Upper lobe of right lung (tissue), 1 donor: ENCODE results near the gene PNLIP. TPM values are rescaled to one million over a fixed set of nuclear protein-coding genes. Genes with fewer than 3 reads are reported as not detected.

Experiments used
- ATAC-seq: fragments of 200-7000 bp; cut with Tn5 transposase; one replicate; pipeline ENCODE4 v1.9.1; 2020; ENCODE audit warnings: mild to moderate bottlenecking, moderate library complexity
- DNase-seq: peaks from one replicate; pipeline ENCODE4 v3.0.0-alpha.2; 2020
- H3K27ac ChIP-seq: fragments of 200-600 bp; one replicate; pipeline ENCODE4 v1.8.0; 2022
- H3K27me3 ChIP-seq: fragments of 200-600 bp; one replicate; pipeline ENCODE4 v1.8.0; 2022; ENCODE audit warnings: mild to moderate bottlenecking
- H3K36me3 ChIP-seq: fragments of 200-600 bp; one replicate; pipeline ENCODE4 v1.8.0; 2022
- H3K4me1 ChIP-seq: fragments of 200-600 bp; one replicate; pipeline ENCODE4 v1.8.0; 2022
- H3K4me3 ChIP-seq: fragments of 200-600 bp; one replicate; pipeline ENCODE4 v1.8.0; 2022; ENCODE audit warnings: mild to moderate bottlenecking
- H3K9me3 ChIP-seq: fragments of 200-600 bp; one replicate; pipeline ENCODE4 v1.8.0; 2022
- intact Hi-C: fragments of 100-400 bp; cut with DNase I; formaldehyde crosslinking; loops from one replicate; pipeline ENCODE4 v1.11.0; 2022
- long read RNA-seq: library from polyadenylated mRNA; unstranded; transcript quantifications from one replicate; pipeline ENCODE4 v2.0.0, GENCODE V29; 2021
- total RNA-seq: library from RNA; stranded (reverse); fragmentation: NEBNext Ultra II Directional; extraction: Animal tissue kit (Norgen Biotek cat#: 25700); gene quantifications from one replicate; pipeline ENCODE4 v1.2.1, GENCODE V29; 2021
- TF ChIP-seq, protein P1 (sequence below): fragments of 200-600 bp; IDR thresholded peaks from one replicate; pipeline ENCODE4 v1.8.0; 2022; ENCODE audit warnings: antibody characterized with exemption
- donor health status: DM: no; HTN: yes; CAD: no; lungs with severe emphysema.

PNLIP gene
- not detected for total RNA-seq
- long read RNA-seq = 0 reads

DNA sequence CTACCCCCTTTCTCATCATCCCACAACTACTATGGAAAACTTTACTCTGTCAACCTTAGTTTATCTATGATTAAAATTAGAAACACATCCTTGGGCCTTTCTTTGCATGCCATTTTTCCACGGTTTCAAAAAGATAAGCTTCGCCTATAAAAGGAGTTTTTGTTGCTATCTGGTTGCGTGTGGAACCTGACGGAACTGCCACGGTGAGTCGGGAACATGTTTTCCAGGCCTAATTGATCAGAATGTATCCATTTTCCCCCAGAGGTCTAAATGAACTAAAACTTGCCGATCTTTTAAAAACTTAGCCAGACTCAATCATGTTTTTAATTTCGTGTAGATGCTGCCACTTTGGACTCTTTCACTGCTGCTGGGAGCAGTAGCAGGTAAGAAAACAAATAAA lies at the start of gene PNLIP:
TSS of gene PNLIP (plus strand) at position 176 of the 400 bp plus-strand sequence. CDS start at position 338, 162 bp downstream.
- intact Hi-C loops = no loop called here
- H3K36me3 ChIP-seq = no peaks in the 10 kb centered on the region
- TF ChIP-seq, protein P1, sequence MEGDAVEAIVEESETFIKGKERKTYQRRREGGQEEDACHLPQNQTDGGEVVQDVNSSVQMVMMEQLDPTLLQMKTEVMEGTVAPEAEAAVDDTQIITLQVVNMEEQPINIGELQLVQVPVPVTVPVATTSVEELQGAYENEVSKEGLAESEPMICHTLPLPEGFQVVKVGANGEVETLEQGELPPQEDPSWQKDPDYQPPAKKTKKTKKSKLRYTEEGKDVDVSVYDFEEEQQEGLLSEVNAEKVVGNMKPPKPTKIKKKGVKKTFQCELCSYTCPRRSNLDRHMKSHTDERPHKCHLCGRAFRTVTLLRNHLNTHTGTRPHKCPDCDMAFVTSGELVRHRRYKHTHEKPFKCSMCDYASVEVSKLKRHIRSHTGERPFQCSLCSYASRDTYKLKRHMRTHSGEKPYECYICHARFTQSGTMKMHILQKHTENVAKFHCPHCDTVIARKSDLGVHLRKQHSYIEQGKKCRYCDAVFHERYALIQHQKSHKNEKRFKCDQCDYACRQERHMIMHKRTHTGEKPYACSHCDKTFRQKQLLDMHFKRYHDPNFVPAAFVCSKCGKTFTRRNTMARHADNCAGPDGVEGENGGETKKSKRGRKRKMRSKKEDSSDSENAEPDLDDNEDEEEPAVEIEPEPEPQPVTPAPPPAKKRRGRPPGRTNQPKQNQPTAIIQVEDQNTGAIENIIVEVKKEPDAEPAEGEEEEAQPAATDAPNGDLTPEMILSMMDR = no peak

DNA sequence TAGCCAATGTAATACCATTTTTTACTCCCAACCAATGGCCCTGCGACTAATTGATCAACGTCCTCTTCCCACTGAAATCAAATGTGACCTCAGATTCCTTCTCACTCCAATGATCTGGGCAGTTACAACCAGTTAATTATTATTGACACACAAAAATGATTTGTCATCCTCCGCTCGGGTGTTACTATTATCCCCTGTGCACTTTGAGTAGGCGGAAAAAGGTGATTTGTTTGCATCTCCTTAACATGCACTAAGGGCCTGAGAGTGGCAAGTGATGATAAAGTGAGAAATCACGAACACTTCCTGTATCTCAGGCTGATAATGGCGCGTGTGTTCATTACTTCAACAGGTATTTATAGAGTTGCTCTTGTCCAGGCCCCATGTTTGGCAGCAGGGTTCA lies 40.9 kb upstream of the PNLIP start:
- TF ChIP-seq, protein P1 = no peak
- Histone ChIP-seq H3K27me3 (no peaks in the 10 kb centered on the region), H3K27ac (no peak overlapping the region), H3K9me3 (no peaks in the 10 kb centered on the region), H3K4me3 (no peak overlapping the region), H3K4me1 (no peaks in the 10 kb centered on the region), H3K36me3 (no peaks in the 10 kb centered on the region)
- ATAC-seq (no peak), DNase-seq (no peak)
- intact Hi-C loops = no loop called here

More for the DNA sequence above, at the start of gene PNLIP:
- Histone ChIP-seq H3K27ac (no peak within 1 kb of the TSS), H3K9me3 (no peaks in the 10 kb centered on the region), H3K4me3 (no peak within 1 kb of the TSS), H3K27me3 (no peaks in the 10 kb centered on the region), H3K4me1 (no peaks in the 10 kb centered on the region)
- DNase-seq = no peak
- no peak for ATAC-seq

DNA sequence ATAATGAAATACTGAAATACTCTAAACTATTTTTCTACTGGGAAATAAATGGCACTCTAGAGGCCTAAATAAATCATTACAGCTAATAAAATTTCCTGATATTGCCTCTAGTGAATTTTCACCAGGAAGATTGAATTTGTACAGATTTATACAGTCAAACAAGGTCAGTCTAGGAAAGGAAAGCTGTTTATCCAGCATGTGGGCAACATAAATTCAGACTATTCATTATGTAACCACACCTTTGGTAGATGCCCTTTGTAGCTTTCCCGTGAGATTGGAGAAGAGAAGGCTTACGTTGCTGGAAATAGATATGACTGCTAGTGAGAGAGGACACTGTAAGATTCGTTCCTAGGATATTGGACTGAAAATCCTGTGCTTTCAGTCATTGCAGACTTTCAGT lies 35.2 kb upstream of the PNLIP start:
- TF ChIP-seq, protein P1 = no peak
- H3K4me3 ChIP-seq = no peak overlapping the region
- intact Hi-C loops = no loop called here
- no peaks in the 10 kb centered on the region for H3K36me3 ChIP-seq
- no peak overlapping the region for H3K27ac ChIP-seq
- no peaks in the 10 kb centered on the region for H3K4me1 ChIP-seq
- DNase-seq = no peak
- no peaks in the 10 kb centered on the region for H3K27me3 ChIP-seq
- ATAC-seq = no peak
- no peaks in the 10 kb centered on the region for H3K9me3 ChIP-seq

DNA sequence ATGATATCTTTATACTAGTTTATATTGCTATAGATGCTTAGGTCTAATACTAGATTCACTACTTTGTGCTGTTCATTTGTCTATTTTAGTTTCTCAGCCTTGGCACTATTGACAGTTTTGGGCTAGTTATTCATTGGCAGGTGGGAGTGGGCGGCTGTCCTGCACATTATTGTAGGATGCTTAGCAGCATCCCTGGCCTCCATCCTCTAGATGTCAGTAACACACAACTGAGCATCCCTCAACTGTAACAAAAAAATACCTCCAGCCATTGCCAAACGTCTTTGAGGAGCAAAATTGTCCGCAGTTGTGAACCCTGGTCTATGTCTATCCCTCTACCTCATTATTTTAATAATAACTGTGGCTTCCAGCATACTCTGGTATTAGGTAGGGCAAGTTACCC lies 34.4 kb upstream of the PNLIP start:
- Histone ChIP-seq H3K36me3 (no peaks in the 10 kb centered on the region), H3K9me3 (no peaks in the 10 kb centered on the region), H3K4me3 (no peak overlapping the region), H3K27me3 (no peaks in the 10 kb centered on the region), H3K27ac (no peak overlapping the region), H3K4me1 (no peaks in the 10 kb centered on the region)
- intact Hi-C loops = no loop called here
- ATAC-seq = no peak
- DNase-seq = no peak
- TF ChIP-seq, protein P1 = no peak

DNA sequence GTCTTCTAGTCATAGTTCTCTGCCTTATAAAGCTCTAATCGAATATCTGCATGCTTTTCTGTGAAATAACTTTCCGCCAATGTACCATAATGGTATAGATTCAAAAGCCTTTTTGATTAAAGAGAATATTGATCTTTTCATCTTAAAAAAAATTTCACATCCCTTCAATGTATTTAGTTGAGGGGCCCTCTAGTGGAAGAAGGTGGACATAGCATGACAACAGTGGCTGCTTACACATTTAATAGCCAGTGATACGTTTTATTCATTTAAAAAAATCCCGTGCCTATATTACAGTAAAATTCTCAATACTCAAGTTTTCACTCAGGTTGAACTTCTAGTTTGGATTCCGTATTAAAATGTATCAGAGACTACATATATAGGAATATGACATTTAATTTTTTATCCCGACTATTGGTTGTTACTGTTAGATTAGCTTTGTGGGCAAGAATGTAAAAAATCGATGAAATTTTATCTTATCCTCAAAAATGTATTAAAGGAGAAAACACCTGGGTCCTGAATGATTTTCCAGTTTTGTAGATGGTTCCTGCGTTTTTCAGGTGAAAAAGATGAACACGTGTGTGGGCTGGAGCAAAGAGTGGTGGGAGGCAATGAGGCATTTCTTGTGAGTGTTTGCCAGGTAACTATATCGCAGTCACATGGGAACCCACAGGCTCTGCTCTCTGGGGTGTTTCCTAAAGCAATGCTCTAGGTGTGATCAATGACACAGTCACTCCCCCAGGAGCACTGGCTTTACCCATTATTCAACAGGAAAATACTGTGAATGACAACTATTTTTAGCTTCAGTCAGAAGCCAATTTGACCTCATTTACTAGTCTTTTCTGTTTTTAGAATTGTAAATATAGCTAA lies 24.1 kb upstream of the PNLIP start:
- DNase-seq (no peak), ATAC-seq (no peak)
- no peaks in the 10 kb centered on the region for H3K4me1 ChIP-seq
- peaks cover 17% of the 10 kb centered on the region for H3K27me3 ChIP-seq
- H3K9me3 ChIP-seq = no peaks in the 10 kb centered on the region
- TF ChIP-seq, protein P1 = peak; percentile 81
- no peaks in the 10 kb centered on the region for H3K36me3 ChIP-seq
- H3K4me3 ChIP-seq = no peak overlapping the region
- H3K27ac ChIP-seq = no peak overlapping the region
- intact Hi-C loops = no loop called here
